Neuron (in vitro differentiated cells): ENCODE results near the gene ZNF675.
"Not testable (repeated sequence)": the region's sequence is repeated elsewhere in the genome, so short reads cannot be mapped to it uniquely, and the experiment has no call there.

Source experiments
- H2AFZ ChIP-seq: one replicate; pipeline ENCODE4 v1.6.1; 2013; ENCODE audit warnings: low read depth, mild to moderate bottlenecking, inconsistent platforms, low read length, moderate library complexity
- H3K27me3 ChIP-seq: one replicate; pipeline ENCODE4 v1.6.1; 2013; ENCODE audit warnings: low read length; ENCODE audit not compliant: insufficient read depth
- H3K36me3 ChIP-seq: one replicate; pipeline ENCODE4 v1.6.1; 2013; ENCODE audit warnings: low read length; ENCODE audit not compliant: insufficient read depth
- H3K4me1 ChIP-seq: one replicate; pipeline ENCODE4 v1.6.1; 2013; ENCODE audit warnings: low read length; ENCODE audit not compliant: insufficient read depth
- H3K4me3 ChIP-seq: 2 replicates; pipeline ENCODE4 v1.5.1; 2013; ENCODE audit warnings: mild to moderate bottlenecking, low read length, moderate library complexity
- H3K9me3 ChIP-seq: one replicate; pipeline ENCODE4 v1.6.1; 2013; ENCODE audit warnings: low read length

ZNF675 gene

GRCh38 chr19:23686621-23687423, at the start of gene ZNF675:
ZNF675 (minus strand) TSS chr19:23687212; CDS start chr19:23687033, 179 bp downstream.
- H3K4me1 ChIP-seq: peaks cover 9% of the 10 kb centered on the region
- H3K36me3 ChIP-seq: peaks cover 19% of the 10 kb centered on the region
- peak within 1 kb of the TSS; percentile 77 for H2AFZ ChIP-seq
- peak within 1 kb of the TSS; percentile 93 for H3K4me3 ChIP-seq
- peaks cover 16% of the 10 kb centered on the region for H3K9me3 ChIP-seq
- H3K27me3 ChIP-seq: no peaks in the 10 kb centered on the region

DNA sequence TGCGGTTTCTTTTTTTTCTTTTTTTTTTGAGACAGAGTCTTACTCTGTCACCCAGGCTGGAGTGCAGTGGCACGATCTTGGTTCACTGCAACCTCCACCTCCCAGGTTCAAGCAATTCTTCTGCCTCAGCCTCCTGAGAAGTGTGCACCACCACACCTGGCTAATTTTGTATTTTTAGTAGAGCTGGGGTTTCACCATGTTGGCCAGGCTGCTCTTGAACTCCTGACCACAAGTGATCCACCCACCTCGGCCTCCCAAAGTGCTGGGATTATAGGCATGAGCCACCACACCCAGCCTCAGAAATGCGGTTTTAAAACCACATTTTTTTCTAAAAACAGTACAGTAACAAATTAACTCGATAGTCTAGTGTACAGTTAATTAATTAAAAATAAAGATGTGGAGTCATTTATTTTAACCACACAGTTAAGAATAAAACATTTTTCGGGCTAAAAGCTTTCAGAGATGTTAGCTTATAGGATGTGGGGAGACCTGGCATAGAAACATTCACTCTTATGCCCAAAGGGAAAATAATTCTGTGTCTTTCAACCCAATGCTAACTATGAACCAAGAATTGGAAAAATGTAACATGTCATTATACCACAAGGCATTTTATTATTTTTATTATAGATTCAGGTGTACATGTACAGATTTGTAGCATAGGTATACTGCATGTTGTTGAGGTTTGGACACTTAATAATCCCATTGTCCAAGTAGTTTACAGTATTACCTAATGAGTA, 43.9 kb upstream of the ZNF675 start:
- H3K27me3 ChIP-seq, H3K4me1 ChIP-seq, H3K9me3 ChIP-seq, H2AFZ ChIP-seq, H3K4me3 ChIP-seq, H3K36me3 ChIP-seq: not testable (repeated sequence)

GRCh38 chr19:23724161-23724560, 37.1 kb upstream of the ZNF675 start:
- not testable (repeated sequence) for H2AFZ ChIP-seq, H3K9me3 ChIP-seq, H3K4me1 ChIP-seq, H3K4me3 ChIP-seq, H3K36me3 ChIP-seq, H3K27me3 ChIP-seq

DNA sequence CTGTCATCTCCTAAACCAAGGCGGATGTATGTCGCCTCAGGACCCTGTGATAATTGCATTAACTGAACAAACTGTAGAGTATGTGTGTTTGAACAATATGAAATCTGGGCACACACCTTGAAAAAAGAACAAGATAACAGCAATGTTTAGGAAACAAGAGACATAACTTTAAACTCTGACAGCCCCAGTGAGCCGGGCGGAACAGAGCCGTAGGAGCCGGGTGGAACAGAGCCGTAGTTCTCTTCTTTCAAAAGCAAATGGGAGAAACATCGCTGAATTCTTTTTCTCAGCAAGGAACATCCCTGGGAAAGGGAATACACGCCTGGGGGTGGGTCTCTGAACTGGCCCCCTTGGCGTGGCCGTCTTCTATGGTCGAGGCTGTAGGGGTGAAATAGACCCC, 31.8 kb upstream of the ZNF675 start:
- Histone ChIP-seq H3K36me3 (no peaks in the 10 kb centered on the region), H3K27me3 (no peaks in the 10 kb centered on the region), H3K4me1 (no peaks in the 10 kb centered on the region), H2AFZ (no peak overlapping the region), H3K9me3 (no peaks in the 10 kb centered on the region), H3K4me3 (no peak overlapping the region)

DNA sequence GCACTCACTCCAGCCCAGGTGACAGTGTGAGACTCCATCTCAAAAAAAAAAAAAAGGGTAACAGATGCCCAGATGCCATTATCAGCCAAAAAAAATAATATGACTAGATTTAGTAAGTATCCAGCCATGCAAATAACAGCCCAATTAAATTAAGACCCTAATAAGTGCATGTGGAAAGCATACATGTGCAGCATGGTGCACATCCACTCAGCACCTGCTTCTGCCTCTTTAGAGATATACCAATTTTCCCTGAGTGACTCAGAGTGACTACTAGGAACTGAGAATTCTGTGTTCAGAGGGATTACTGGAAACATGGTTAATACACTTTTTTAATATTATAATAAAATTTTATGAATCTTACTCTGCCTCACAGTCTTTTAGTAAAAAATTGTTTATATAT, 29.8 kb upstream of the ZNF675 start:
- Histone ChIP-seq H3K4me3 (no peak overlapping the region), H3K27me3 (no peaks in the 10 kb centered on the region), H3K36me3 (no peaks in the 10 kb centered on the region), H2AFZ (no peak overlapping the region), H3K9me3 (no peaks in the 10 kb centered on the region), H3K4me1 (no peaks in the 10 kb centered on the region)

DNA sequence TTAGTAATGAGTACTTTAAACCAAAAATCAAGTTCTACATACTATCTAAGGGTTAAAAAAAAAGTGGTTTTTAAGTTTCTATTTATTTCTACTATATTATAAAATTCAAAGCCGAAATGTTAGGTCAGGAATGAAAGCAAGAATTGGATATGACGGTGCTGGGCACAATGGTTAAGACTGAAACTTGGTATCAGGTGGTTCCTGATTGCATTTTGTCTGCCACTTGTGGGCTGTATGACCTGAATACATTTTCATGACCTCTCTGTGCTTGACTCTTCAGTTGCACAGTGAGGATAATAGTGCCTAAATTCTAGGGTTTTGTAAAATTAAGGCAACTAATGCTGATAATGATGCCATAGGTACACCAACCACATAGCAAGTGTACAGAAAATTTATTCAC, 22.3 kb upstream of the ZNF675 start:
- Histone ChIP-seq H3K4me3 (no peak overlapping the region), H3K36me3 (no peaks in the 10 kb centered on the region), H3K4me1 (no peaks in the 10 kb centered on the region), H3K9me3 (no peaks in the 10 kb centered on the region), H3K27me3 (no peaks in the 10 kb centered on the region), H2AFZ (no peak overlapping the region)

DNA sequence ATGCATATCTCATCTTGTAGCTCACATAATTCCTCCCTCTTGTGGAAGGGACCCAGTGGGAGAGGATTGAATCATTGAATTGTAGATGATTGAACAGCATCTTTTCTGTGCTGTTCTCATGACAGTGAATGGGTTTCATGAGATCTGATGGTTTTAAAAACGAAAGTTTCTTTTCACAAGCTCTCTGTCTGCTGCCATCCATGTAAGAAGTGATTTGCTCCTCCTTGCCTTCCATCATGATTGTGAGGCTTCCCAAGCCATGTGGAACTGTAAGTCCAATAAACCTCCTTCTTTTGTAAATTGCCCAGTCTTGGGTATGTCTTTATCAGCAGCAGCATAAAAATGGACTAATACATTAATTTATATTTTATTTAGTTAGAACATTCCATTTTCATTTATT, 19.6 kb upstream of the ZNF675 start:
- Histone ChIP-seq H2AFZ (no peak overlapping the region), H3K36me3 (no peaks in the 10 kb centered on the region), H3K27me3 (no peaks in the 10 kb centered on the region), H3K9me3 (peaks cover 3% of the 10 kb centered on the region), H3K4me1 (no peaks in the 10 kb centered on the region), H3K4me3 (no peak overlapping the region)

- H3K9me3 ChIP-seq: peaks cover 3% of the 10 kb centered on the region
- no peaks in the 10 kb centered on the region for H3K27me3 ChIP-seq
- H3K4me1 ChIP-seq: no peaks in the 10 kb centered on the region
- peak overlapping the region; percentile 12 for H2AFZ ChIP-seq
- no peak overlapping the region for H3K4me3 ChIP-seq
- H3K36me3 ChIP-seq: no peaks in the 10 kb centered on the region
Measured at GRCh38 chr19:23699521-23699860, 12.5 kb upstream of the ZNF675 start.

GRCh38 chr19:23698711-23699520, 11.9 kb upstream of the ZNF675 start:
- Histone ChIP-seq H2AFZ (peak overlapping the region; percentile 12), H3K27me3 (no peaks in the 10 kb centered on the region), H3K9me3 (peaks cover 2% of the 10 kb centered on the region), H3K4me1 (no peaks in the 10 kb centered on the region), H3K4me3 (no peak overlapping the region), H3K36me3 (no peaks in the 10 kb centered on the region)

GRCh38 chr19:23692937-23693336, 5.9 kb upstream of the ZNF675 start:
- H3K4me3 ChIP-seq, H3K36me3 ChIP-seq, H3K27me3 ChIP-seq, H3K9me3 ChIP-seq, H3K4me1 ChIP-seq, H2AFZ ChIP-seq: not testable (repeated sequence)

DNA sequence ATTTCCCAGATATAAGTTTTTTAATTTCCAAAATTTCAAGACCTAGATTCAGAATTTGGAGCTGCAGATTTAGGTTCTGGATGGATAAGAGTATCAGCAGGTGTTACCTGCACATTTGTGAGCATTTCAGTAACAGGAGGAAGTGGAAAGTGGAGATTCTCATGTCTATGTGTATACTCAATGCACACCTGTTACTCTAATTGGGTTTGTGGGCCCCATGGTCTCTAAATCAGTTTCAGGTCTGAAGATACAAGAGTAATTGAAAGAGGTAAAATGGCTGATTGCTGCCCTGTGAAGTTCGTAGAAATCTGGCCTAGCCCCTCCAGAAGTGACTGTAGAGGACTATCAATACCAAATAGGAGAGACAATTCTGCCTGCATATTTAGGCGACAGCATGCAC, 13.9 kb downstream of the ZNF675 start:
- H3K36me3 ChIP-seq: peaks cover 15% of the 10 kb centered on the region
- H3K9me3 ChIP-seq: peaks cover 32% of the 10 kb centered on the region
- H3K4me3 ChIP-seq: no peak overlapping the region
- no peaks in the 10 kb centered on the region for H3K4me1 ChIP-seq
- no peaks in the 10 kb centered on the region for H3K27me3 ChIP-seq
- H2AFZ ChIP-seq: no peak overlapping the region

GRCh38 chr19:23668606-23669005, 18.4 kb downstream of the ZNF675 start:
- not testable (repeated sequence) for H2AFZ ChIP-seq, H3K27me3 ChIP-seq, H3K4me3 ChIP-seq, H3K4me1 ChIP-seq
- peaks cover 45% of the 10 kb centered on the region for H3K9me3 ChIP-seq
- peaks cover 40% of the 10 kb centered on the region for H3K36me3 ChIP-seq
